H1 (cell line): ENCODE data around the gene RASAL1. TPM values are rescaled to one million over a fixed set of nuclear protein-coding genes. Genes with fewer than 3 reads are reported as not detected.

Source experiments
- CTCF ChIA-PET: fragments of 300-600 bp; sonication (Branson Sonifier 250); formaldehyde crosslinking; loops from one replicate; lab custom pipeline; 2021; ENCODE audit not compliant: partially characterized antibody; lab: Charles Lee
- POLR2A ChIA-PET: fragments of 300-600 bp; sonication (Branson Sonifier 250); formaldehyde crosslinking; loops from one replicate; lab custom pipeline; 2021; ENCODE audit warnings: inconsistent platforms; ENCODE audit not compliant: partially characterized antibody; lab: Charles Lee
- DNase-seq, 2 experiments: peaks; one replicate each; pipeline versions ENCODE4 v3.0.0 to v3.0.0-alpha.2; 2010 to 2022; ENCODE audit warnings: low spot score in 2 of 2, low read depth in 1 of 2, mixed read lengths in 1 of 2
- FAIRE-seq: peaks from 2 replicates; lab custom pipeline; 2011; peaks lifted over from hg19 to GRCh38; lab: Jason Lieb, UNC
- H2AFZ ChIP-seq: 2 replicates; pipeline ENCODE4 v1.8.1; 2012; ENCODE audit warnings: low read length, inconsistent platforms
- H2AK5ac ChIP-seq: 2 replicates; pipeline ENCODE4 v1.6.1; 2013; ENCODE audit warnings: low read depth, low read length
- H2BK120ac ChIP-seq: replicated peaks from 2 replicates; pipeline ENCODE3; 2013; ENCODE audit warnings: low read depth, low read length, inconsistent platforms
- H2BK12ac ChIP-seq: 2 replicates; pipeline ENCODE4 v1.6.1; 2013; ENCODE audit warnings: low read depth, low read length
- H2BK15ac ChIP-seq: 2 replicates; pipeline ENCODE4 v1.6.1; 2013; ENCODE audit warnings: low read length
- H2BK20ac ChIP-seq: 2 replicates; pipeline ENCODE4 v1.6.1; 2013; ENCODE audit warnings: low read length
- H2BK5ac ChIP-seq: 2 replicates; pipeline ENCODE4 v1.6.1; 2013; ENCODE audit warnings: low read depth, low read length
- H3K14ac ChIP-seq: 2 replicates; pipeline ENCODE4 v1.6.1; 2013; ENCODE audit warnings: inconsistent platforms; ENCODE audit not compliant: insufficient read length
- H3K18ac ChIP-seq: 2 replicates; pipeline ENCODE4 v1.6.1; 2013; ENCODE audit warnings: low read length; ENCODE audit errors: extremely low read depth
- H3K23ac ChIP-seq: 2 replicates; pipeline ENCODE4 v1.6.1; 2013; ENCODE audit warnings: inconsistent platforms; ENCODE audit not compliant: insufficient read length
- H3K23me2 ChIP-seq: 2 replicates; pipeline ENCODE4 v1.6.1; 2013; ENCODE audit warnings: low read depth, low read length
- H3K27ac ChIP-seq: 2 replicates; pipeline ENCODE4 v1.6.1; 2011; ENCODE audit warnings: low read depth, low read length, inconsistent platforms
- H3K27me3 ChIP-seq, 4 experiments: replicated peaks in 1 of 4; 1 replicate in 1 of 4; 2 replicates in 3 of 4; pipeline versions ENCODE4 v1.6.1 to v1.8.1; 2011 to 2013; ENCODE audit warnings: low read length in 3 of 4, mild to moderate bottlenecking in 3 of 4, inconsistent platforms in 2 of 4, mixed read lengths in 2 of 4, moderate library complexity in 1 of 4; ENCODE audit not compliant: control insufficient read depth in 3 of 4, insufficient read depth in 3 of 4; ENCODE audit errors: extremely low read depth in 1 of 4
- H3K36me3 ChIP-seq, 4 experiments: 2 replicates each; pipeline versions ENCODE4 v1.6.1 to v1.8.1; 2011 to 2013; ENCODE audit warnings: mild to moderate bottlenecking in 4 of 4, low read length in 3 of 4, moderate library complexity in 2 of 4, control low read depth in 1 of 4, inconsistent platforms in 1 of 4; ENCODE audit not compliant: insufficient read depth in 4 of 4, control insufficient read depth in 2 of 4
- H3K4ac ChIP-seq: replicated peaks from 2 replicates; pipeline ENCODE3; 2013; ENCODE audit warnings: low read length, low read depth, mixed read lengths, inconsistent platforms; ENCODE audit not compliant: insufficient read length
- H3K4me1 ChIP-seq, 4 experiments: replicated peaks in 1 of 4; 1 replicate in 1 of 4; 2 replicates in 3 of 4; pipeline versions ENCODE4 v1.6.1 to v1.8.1; 2011 to 2013; ENCODE audit warnings: low read length in 3 of 4, inconsistent platforms in 2 of 4, mixed read lengths in 1 of 4; ENCODE audit not compliant: insufficient read depth in 4 of 4, control insufficient read depth in 3 of 4
- H3K4me2 ChIP-seq, 2 experiments: 2 replicates each; pipeline versions ENCODE4 v1.6.1 to v1.8.1; 2011 to 2013; ENCODE audit warnings: low read depth in 2 of 2, low read length in 2 of 2, control low read depth in 1 of 2, inconsistent platforms in 1 of 2, mild to moderate bottlenecking in 1 of 2; ENCODE audit not compliant: insufficient read depth in 1 of 2
- H3K4me3 ChIP-seq, 4 experiments: fragments of 200-600, 300-600 bp in 1 of 4; sonication (generic), shearing (Covaris generic), sonication (Bioruptor Twin) in 1 of 4; 2 replicates each; pipeline versions ENCODE4 v1.5.1 to v1.8.1; 2011 to 2016; ENCODE audit warnings: low read length in 4 of 4, low read depth in 3 of 4, control low read depth in 2 of 4, inconsistent platforms in 2 of 4, mild to moderate bottlenecking in 2 of 4, mixed read lengths in 1 of 4, moderate library complexity in 1 of 4; ENCODE audit not compliant: insufficient read depth in 2 of 4; ENCODE audit errors: extremely low read depth in 1 of 4
- H3K56ac ChIP-seq: replicated peaks from 2 replicates; pipeline ENCODE3; 2013; ENCODE audit warnings: low read depth, mild to moderate bottlenecking, mixed read lengths, low read length, inconsistent platforms; ENCODE audit not compliant: insufficient read length
- H3K79me1 ChIP-seq: 2 replicates; pipeline ENCODE4 v1.6.1; 2013; ENCODE audit warnings: low read depth, low read length, control low read depth
- H3K79me2 ChIP-seq, 2 experiments: 2 replicates each; pipeline versions ENCODE4 v1.6.1 to v1.8.1; 2012 to 2013; ENCODE audit warnings: low read length in 2 of 2, mild to moderate bottlenecking in 2 of 2, inconsistent platforms in 1 of 2; ENCODE audit not compliant: insufficient read depth in 2 of 2, control insufficient read depth in 1 of 2
- H3K9ac ChIP-seq, 4 experiments: replicated peaks in 1 of 4; 1 replicate in 1 of 4; 2 replicates in 3 of 4; pipeline versions ENCODE4 v1.6.1 to v1.8.1; 2011 to 2013; ENCODE audit warnings: low read depth in 3 of 4, low read length in 3 of 4, control low read depth in 2 of 4, mild to moderate bottlenecking in 2 of 4, moderate library complexity in 2 of 4, inconsistent platforms in 1 of 4; ENCODE audit errors: extremely low read depth in 1 of 4
- H3K9me3 ChIP-seq, 2 experiments: 2 replicates each; pipeline versions ENCODE4 v1.6.1 to v1.8.1; 2012 to 2013; ENCODE audit warnings: mild to moderate bottlenecking in 2 of 2, moderate library complexity in 2 of 2, control low read depth in 1 of 2, inconsistent platforms in 1 of 2, low read depth in 1 of 2, low read length in 1 of 2, mixed read lengths in 1 of 2; ENCODE audit not compliant: insufficient read depth in 2 of 2
- H4K20me1 ChIP-seq, 2 experiments: replicated peaks in 1 of 2; 2 replicates each; pipeline versions ENCODE3 to v1.8.1; 2011 to 2013; ENCODE audit warnings: inconsistent platforms in 2 of 2, low read length in 2 of 2, mild to moderate bottlenecking in 1 of 2; ENCODE audit not compliant: insufficient read depth in 2 of 2, control insufficient read depth in 1 of 2
- H4K5ac ChIP-seq: 2 replicates; pipeline ENCODE4 v1.6.1; 2013; ENCODE audit warnings: low read length, low read depth, mixed read lengths, inconsistent platforms; ENCODE audit not compliant: insufficient read length
- H4K8ac ChIP-seq: 2 replicates; pipeline ENCODE4 v1.8.0; 2013; ENCODE audit warnings: mild to moderate bottlenecking, moderate library complexity, low read length, inconsistent platforms; ENCODE audit not compliant: insufficient read depth; ENCODE audit errors: extremely low read depth
- H4K91ac ChIP-seq: replicated peaks from 2 replicates; pipeline ENCODE3; 2013; ENCODE audit warnings: low read length, mixed read lengths, inconsistent platforms; ENCODE audit not compliant: insufficient read length
- CEBPB ChIP-seq: IDR thresholded peaks from 2 replicates; pipeline ENCODE4 v1.6.1; 2012; ENCODE audit warnings: low read depth, low read length
- CHD1 ChIP-seq: IDR thresholded peaks from 2 replicates; pipeline ENCODE4 v1.6.1; 2012; ENCODE audit warnings: low read depth, low read length, improper control_type of control experiment
- EGR1 ChIP-seq: IDR thresholded peaks from 2 replicates; pipeline ENCODE4 v1.6.1; 2011; ENCODE audit warnings: low read depth, low read length, borderline replicate concordance
- GABPA ChIP-seq: IDR thresholded peaks from 2 replicates; pipeline ENCODE4 v1.6.1; 2011; ENCODE audit warnings: mild to moderate bottlenecking, low read length, moderate library complexity, borderline replicate concordance; ENCODE audit not compliant: insufficient read depth
- RFX5 ChIP-seq: IDR thresholded peaks from 2 replicates; pipeline ENCODE4 v1.6.1; 2011; ENCODE audit warnings: low read depth, low read length, improper control_type of control experiment, borderline replicate concordance
- RXRA ChIP-seq: IDR thresholded peaks from 2 replicates; pipeline ENCODE4 v1.6.1; 2011; ENCODE audit warnings: low read depth, mild to moderate bottlenecking, low read length, moderate library complexity; ENCODE audit not compliant: insufficient read depth
- SIRT6 ChIP-seq: IDR thresholded peaks from one replicate; pipeline ENCODE4 v1.7.1; 2012; ENCODE audit warnings: low read length, inconsistent platforms
- SP2 ChIP-seq: IDR thresholded peaks from 2 replicates; pipeline ENCODE4 v1.6.1; 2012; ENCODE audit warnings: mild to moderate bottlenecking, low read length, inconsistent platforms
- SRF ChIP-seq: IDR thresholded peaks from 2 replicates; pipeline ENCODE4 v1.6.1; 2011; ENCODE audit warnings: mild to moderate bottlenecking, low read depth, low read length, moderate library complexity
- SUZ12 ChIP-seq: fragments of 200-600 bp; sonication (generic); IDR thresholded peaks from 2 replicates; pipeline ENCODE4 v1.6.1; 2012; ENCODE audit warnings: mild to moderate bottlenecking, inconsistent platforms, low read length, moderate library complexity, mixed read lengths
- TBP ChIP-seq: IDR thresholded peaks from 2 replicates; pipeline ENCODE4 v1.6.1; 2011; ENCODE audit warnings: low read depth, low read length, improper control_type of control experiment
- WGBS, 2 experiments: shearing (Covaris generic) in 1 of 2; methylation state at CpG; one replicate each; pipeline versions ENCODE4 v1.1.6 to v1.1.7; 2013 to 2015; ENCODE audit warnings: low lambda C conversion rate in 2 of 2, mixed read lengths in 2 of 2, inconsistent platforms in 1 of 2, low coverage in 1 of 2, missing lambda C conversion rate in 1 of 2; ENCODE audit not compliant: insufficient replicate concordance in 2 of 2, insufficient coverage in 1 of 2, insufficient read length in 1 of 2; ENCODE audit errors: extremely low coverage in 1 of 2, missing lambda C conversion rate in 1 of 2; 5-methylcytosine and 5-hydroxymethylcytosine counted together
- polyA plus RNA-seq, 7 experiments: library from polyadenylated mRNA; depleted of rRNA in 3 of 7; stranded (reverse) in 5 of 7; unstranded in 2 of 7; fragments of >200 nt in 5 of 7; fragments of 200-250 nt in 2 of 7; gene quantifications; 1 replicate in 5 of 7; 2 replicates in 1 of 7; 4 replicates in 1 of 7; pipeline versions ENCODE4 v1.2.1 to v1.2.3, GENCODE V29; 2011 to 2013; ENCODE audit warnings: missing spikeins in 2 of 7, mixed read lengths in 2 of 7
- total RNA-seq: library from RNA; stranded (reverse); fragmentation: NEBNext Ultra II Directional; extraction: Animal tissue kit (Norgen Biotek cat#: 25700); gene quantifications from 2 replicates; pipeline ENCODE4 v1.2.1, GENCODE V29; 2021
- TF ChIP-seq, protein P1 (sequence below), 3 experiments: IDR thresholded peaks; 1 replicate in 2 of 3; 2 replicates in 1 of 3; pipeline versions ENCODE4 v1.5.1 to v1.6.1; 2011; ENCODE audit warnings: low read length in 3 of 3, mild to moderate bottlenecking in 3 of 3, inconsistent platforms in 2 of 3, low read depth in 1 of 3, moderate library complexity in 1 of 3; ENCODE audit not compliant: insufficient read depth in 1 of 3; ENCODE audit errors: control extremely low read depth in 1 of 3

Gene RASAL1
- total and polyA plus RNA-seq, 2 of the 8 experiments (the other 6 are each of a cell fraction or from before 2014, with no cell fraction given), result 3.7 to 5.0 TPM

DNA sequence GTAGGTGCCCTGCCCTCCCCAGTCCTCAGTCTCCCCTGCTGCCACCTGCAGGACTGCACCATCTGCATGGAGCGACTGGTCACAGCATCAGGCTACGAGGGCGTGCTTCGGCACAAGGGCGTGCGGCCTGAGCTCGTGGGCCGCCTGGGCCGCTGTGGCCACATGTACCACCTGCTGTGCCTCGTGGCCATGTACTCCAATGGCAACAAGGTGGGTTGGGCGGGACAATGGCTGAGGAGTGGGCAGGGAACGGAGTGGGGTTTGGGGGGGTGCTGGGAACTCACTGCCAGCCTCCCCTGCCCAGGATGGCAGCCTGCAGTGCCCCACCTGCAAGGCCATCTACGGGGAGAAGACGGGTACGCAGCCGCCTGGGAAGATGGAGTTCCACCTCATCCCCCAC lies 40.8 kb downstream of the RASAL1 start:
- POLR2A ChIA-PET, result no interaction called here
- Histone ChIP-seq H2BK5ac (no peak overlapping the region), H4K8ac (no peak overlapping the region), H3K18ac (no peak overlapping the region; the same call in 1 of the 2 replicates), H4K5ac (no peak overlapping the region), H2BK20ac (no peak overlapping the region), H2BK12ac (no peak overlapping the region), H3K79me1 (no peaks in the 10 kb centered on the region), H3K4me2 (no peak overlapping the region), H3K27ac (no peak overlapping the region), H3K56ac (no peak overlapping the region), H4K20me1 (peaks cover 0 to 2% of the 10 kb centered on the region in 2 experiments), H3K4ac (no peak overlapping the region), H3K36me3 (no peaks in the 10 kb centered on the region), H2AK5ac (0 out of 2 replicates have a peak overlapping the region, but pooled peaks have one; percentile 25), H3K14ac (no peak overlapping the region), H3K23ac (no peak overlapping the region), H3K27me3 (no peaks in the 10 kb centered on the region), H3K79me2 (no peaks in the 10 kb centered on the region), H2BK15ac (peak overlapping the region; percentile 95; the same call in 1 of the 2 replicates), H3K4me1 (peaks cover 0 to 14% (median 6%) of the 10 kb centered on the region in 4 experiments; a peak in 5 of 7 replicates), H2BK120ac (no peak overlapping the region), H3K4me3 (no peak overlapping the region), H3K9me3 (no peaks in the 10 kb centered on the region), H3K23me2 (peaks cover 3% of the 10 kb centered on the region; the same call in 1 of the 2 replicates), H2AFZ (no peak overlapping the region), H4K91ac (no peak overlapping the region), H3K9ac (no peak overlapping the region)
- WGBS, 2 experiments, result 90% methylated on average over 16 of the region's 16 CpGs; no CpG with 5 or more reads in 1 of the 2 experiments
- DNase-seq (no peak), FAIRE-seq (no peak)
- CTCF ChIA-PET, result interaction anchor here (0.9 to 8.8 kb wide), 5 partner anchors 28 to 63 kb away, joined by 3 to 139 read pairs (median 4); no protein-coding TSS in a partner anchor
- no peak for TF ChIP-seq SRF
- TF ChIP-seq, protein P1, sequence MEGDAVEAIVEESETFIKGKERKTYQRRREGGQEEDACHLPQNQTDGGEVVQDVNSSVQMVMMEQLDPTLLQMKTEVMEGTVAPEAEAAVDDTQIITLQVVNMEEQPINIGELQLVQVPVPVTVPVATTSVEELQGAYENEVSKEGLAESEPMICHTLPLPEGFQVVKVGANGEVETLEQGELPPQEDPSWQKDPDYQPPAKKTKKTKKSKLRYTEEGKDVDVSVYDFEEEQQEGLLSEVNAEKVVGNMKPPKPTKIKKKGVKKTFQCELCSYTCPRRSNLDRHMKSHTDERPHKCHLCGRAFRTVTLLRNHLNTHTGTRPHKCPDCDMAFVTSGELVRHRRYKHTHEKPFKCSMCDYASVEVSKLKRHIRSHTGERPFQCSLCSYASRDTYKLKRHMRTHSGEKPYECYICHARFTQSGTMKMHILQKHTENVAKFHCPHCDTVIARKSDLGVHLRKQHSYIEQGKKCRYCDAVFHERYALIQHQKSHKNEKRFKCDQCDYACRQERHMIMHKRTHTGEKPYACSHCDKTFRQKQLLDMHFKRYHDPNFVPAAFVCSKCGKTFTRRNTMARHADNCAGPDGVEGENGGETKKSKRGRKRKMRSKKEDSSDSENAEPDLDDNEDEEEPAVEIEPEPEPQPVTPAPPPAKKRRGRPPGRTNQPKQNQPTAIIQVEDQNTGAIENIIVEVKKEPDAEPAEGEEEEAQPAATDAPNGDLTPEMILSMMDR (IDR thresholded peaks at IDR 0.05; ENCODE audit: control extremely low read depth in 1 of 3, insufficient read depth in 1 of 3, low read depth in 1 of 3, low read length in 3 of 3), result no peak
- TF ChIP-seq RFX5, result no peak
- no peak for TF ChIP-seq SIRT6
- no peak for TF ChIP-seq SP2
- TF ChIP-seq RXRA, result no peak
- no peak for TF ChIP-seq EGR1
- TF ChIP-seq TBP, result no peak
- TF ChIP-seq CHD1, result no peak
- TF ChIP-seq GABPA, result no peak
- no peak for TF ChIP-seq SUZ12
- TF ChIP-seq CEBPB, result no peak
